ENCODE data around the gene CORO6.

- no peak for TF ChIP-seq CTCF (conservative IDR thresholded peaks at IDR 0.05)
- TF ChIP-seq ZFX (IDR thresholded peaks at IDR 0.05) = no peak
Measured at GRCh38 chr17:29590411-29591145, 32.1 kb downstream of the CORO6 start.
